DMS 273 (cell line): Measurements from ENCODE around the gene OR1L4.

Experiments used
- DNase-seq: peaks from one replicate; lab custom pipeline; 2025; ENCODE audit not compliant: unreplicated experiment; lab: John Stamatoyannopoulos, UW

The OR1L4 gene, protein sequence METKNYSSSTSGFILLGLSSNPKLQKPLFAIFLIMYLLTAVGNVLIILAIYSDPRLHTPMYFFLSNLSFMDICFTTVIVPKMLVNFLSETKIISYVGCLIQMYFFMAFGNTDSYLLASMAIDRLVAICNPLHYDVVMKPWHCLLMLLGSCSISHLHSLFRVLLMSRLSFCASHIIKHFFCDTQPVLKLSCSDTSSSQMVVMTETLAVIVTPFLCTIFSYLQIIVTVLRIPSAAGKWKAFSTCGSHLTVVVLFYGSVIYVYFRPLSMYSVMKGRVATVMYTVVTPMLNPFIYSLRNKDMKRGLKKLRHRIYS

GRCh38 chr9:122723690-122724089 lies at the start of gene OR1L4:
OR1L4 (plus strand) TSS chr9:122723990; CDS start chr9:122723990, 0 bp downstream.
- no peak for DNase-seq

DNA sequence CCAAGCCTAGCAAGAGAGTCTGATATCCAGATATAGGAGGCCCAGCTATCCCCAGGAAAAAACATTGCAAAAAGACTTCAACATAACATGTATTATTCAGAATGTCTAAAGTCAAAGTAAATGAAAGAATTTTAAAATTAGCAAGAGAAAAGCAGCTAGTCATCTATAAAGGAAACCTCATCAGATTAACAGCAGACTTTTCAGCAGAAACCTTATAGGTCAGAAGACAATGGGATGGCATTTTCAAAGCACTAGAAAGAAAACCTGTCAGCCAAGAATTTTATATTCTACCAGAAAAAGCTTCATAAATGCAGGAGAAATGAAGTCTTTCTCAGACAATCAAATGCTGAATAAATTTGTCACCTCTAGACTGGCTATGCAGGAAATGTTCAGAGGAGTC lies 38.9 kb upstream of the OR1L4 start:
- DNase-seq: no peak

DNA sequence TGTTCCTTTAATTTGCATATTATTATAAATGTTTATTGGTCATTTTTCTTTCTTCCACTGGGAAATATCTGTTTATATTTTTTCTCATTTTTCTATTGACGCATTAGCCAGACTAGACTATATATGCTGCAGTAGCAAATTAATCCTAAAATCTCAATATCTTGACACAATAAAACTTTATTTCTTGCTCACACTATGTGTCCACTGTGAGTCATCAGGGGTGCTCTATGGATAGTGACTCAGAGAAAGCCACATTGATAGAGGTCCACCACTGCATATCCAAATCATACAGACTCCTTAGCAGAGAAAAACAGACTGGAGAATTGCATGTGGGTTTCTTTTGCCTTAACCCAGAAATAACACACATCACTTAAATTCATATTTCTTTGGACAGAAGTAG lies 28.1 kb upstream of the OR1L4 start:
- DNase-seq: no peak

DNA sequence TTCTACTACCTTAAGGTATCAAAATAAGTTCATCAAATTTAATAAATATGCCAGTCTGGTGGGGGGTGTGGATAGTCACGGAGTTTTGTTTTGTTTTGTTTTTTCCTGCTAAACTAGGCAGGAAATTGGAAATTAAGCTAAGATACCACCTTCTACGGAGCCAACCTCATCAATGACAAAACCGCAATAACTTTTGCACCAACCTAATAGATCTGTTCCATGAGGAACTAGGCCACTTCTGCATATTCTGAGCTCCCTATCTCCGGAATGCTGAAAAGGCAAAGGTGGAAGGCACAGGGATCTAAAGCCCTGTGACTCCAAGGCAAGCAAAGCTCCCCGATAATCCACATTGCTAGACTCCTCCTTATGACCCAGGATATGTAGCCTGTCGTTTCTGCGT lies 5.8 kb upstream of the OR1L4 start:
- no peak for DNase-seq

- no peak for DNase-seq
These were observed 4.6 kb upstream of the OR1L4 start for GRCh38 chr9:122719218-122719617.

DNA sequence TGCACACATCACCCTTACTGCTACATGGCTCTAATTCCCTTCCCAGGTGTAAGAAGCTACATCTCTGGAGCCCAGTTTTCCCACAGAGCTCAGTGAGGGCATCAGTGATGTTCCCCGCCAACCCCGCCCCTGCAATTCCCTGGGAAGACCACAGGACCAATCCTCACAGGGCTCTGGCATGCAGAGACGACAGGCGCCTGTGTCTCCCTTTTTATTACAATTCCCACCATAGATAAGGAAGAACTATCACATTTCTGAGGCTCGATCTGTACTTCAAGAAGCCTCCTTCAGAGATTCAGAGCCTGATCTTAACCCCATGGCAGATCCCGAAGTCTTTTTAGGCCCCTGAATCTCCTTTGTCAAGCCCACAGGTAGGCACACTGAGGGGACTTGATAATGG lies 18.2 kb downstream of the OR1L4 start, which contains the start of gene OR1L6:
Gene OR1L6 (plus strand): TSS at position 301 of the 400 bp plus-strand sequence. CDS start 7,545 bp downstream, outside the sequence.
- no peak for DNase-seq

- DNase-seq: no peak
These were observed 31.0 kb downstream of the OR1L4 start for GRCh38 chr9:122754825-122755224.

DNA sequence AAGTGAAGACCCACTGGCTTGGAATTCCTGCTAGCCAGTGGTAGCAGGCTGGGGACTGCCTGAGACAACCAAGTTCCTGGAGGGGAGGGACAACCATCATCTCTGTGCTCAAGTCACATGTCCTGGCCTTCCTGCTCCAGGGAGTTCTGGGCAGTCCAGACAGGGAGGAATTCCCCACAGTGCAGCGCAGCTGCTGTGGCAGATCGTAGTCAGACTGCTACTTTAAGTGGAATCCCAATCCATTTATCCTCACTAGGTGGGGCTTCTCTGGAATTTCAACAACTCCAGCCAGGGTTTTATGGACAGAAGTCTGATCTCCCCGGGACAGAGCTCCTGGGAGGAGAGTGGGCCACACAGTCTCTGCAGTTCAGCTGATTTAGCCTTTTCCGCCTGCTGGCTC lies 44.0 kb downstream of the OR1L4 start:
- no peak for DNase-seq
